Measurements from ENCODE around the gene SLC5A2. TPM values are rescaled to one million over a fixed set of nuclear protein-coding genes. Genes with fewer than 3 reads are reported as not detected.

SLC5A2 gene
- total RNA-seq, 1 donor from 2014 or later, result not detected

DNA sequence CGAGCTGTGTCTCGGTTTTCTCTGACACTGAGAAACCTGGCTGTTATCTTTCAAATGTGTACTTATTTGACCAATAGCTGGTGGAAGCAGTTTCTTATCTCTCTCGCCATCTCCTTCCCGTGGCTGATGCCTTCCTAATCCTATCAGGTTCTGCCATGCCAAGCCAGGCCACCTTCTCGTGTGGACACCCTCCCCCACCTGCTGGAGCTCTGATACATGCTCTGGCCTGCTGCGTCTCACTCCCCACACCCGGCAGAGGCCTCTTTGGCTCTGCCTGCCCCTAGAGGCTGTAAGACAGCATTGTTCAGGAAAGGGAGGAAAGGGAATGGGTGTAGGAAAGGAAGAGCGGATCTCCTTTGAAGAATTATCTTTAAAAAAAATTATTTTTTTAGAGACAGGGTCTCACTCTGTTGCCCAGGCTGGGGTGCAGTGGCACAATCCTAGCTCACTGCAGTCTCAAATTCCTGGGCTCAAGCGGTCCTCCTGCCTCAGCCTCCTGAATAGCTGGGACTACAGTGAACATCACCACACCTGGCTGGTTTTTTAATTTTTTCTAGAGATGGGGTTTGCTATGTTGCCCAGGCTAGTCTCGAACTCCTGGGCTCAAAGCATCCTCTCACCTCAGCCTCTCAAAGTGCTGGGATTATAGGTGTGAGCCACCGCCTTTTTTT lies 31.1 kb upstream of the SLC5A2 start:
- H3K4me1 Mint-ChIP-seq (ENCODE audit: unreplicated experiment), result peaks cover 47% of the 10 kb centered on the region
- TF ChIP-seq, protein P1, sequence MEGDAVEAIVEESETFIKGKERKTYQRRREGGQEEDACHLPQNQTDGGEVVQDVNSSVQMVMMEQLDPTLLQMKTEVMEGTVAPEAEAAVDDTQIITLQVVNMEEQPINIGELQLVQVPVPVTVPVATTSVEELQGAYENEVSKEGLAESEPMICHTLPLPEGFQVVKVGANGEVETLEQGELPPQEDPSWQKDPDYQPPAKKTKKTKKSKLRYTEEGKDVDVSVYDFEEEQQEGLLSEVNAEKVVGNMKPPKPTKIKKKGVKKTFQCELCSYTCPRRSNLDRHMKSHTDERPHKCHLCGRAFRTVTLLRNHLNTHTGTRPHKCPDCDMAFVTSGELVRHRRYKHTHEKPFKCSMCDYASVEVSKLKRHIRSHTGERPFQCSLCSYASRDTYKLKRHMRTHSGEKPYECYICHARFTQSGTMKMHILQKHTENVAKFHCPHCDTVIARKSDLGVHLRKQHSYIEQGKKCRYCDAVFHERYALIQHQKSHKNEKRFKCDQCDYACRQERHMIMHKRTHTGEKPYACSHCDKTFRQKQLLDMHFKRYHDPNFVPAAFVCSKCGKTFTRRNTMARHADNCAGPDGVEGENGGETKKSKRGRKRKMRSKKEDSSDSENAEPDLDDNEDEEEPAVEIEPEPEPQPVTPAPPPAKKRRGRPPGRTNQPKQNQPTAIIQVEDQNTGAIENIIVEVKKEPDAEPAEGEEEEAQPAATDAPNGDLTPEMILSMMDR (IDR thresholded peaks at IDR 0.05), result peak; percentile 62
- H3K9me3 Mint-ChIP-seq (ENCODE audit: unreplicated experiment), result no peaks in the 10 kb centered on the region
- no peak for DNase-seq (ENCODE audit: extremely low spot score, unreplicated experiment)
- peak overlapping the region; percentile 93 for H3K27ac Mint-ChIP-seq (ENCODE audit: unreplicated experiment)
- no peaks in the 10 kb centered on the region for H3K27me3 Mint-ChIP-seq (ENCODE audit: unreplicated experiment)
- no peaks in the 10 kb centered on the region for H3K36me3 Mint-ChIP-seq (ENCODE audit: unreplicated experiment)
- no peak overlapping the region for H3K4me3 Mint-ChIP-seq (ENCODE audit: unreplicated experiment)

DNA sequence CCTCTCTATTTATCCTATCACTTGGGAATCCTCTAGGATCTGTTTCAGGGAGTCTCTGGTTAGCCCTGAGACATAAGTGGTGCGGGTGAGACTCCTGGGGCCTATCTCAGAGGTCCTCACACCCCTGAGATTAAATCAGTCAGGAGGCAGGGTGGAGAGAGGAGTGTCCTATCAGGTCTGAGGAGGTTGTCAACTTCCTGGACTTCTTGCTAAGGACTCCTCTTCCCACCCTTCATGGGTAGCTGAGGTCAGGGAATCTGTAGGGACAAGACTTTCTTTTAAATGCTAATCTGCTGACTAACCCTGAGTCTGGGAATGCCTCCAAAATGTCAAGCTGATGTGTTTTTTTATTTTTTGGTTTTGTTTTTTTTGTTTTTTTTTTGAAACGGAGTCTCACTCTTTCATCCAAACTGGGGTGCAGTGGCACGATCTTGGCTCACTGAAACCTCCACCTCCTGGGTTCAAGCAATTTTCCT lies 30.3 kb upstream of the SLC5A2 start:
- Mint-ChIP-seq H3K4me1 (ENCODE audit: unreplicated experiment) (peaks cover 54% of the 10 kb centered on the region), H3K27me3 (ENCODE audit: unreplicated experiment) (no peaks in the 10 kb centered on the region), H3K9me3 (ENCODE audit: unreplicated experiment) (no peaks in the 10 kb centered on the region), H3K27ac (ENCODE audit: unreplicated experiment) (peak overlapping the region; percentile 93), H3K36me3 (ENCODE audit: unreplicated experiment) (no peaks in the 10 kb centered on the region), H3K4me3 (ENCODE audit: unreplicated experiment) (no peak overlapping the region)
- TF ChIP-seq, protein P1 (IDR thresholded peaks at IDR 0.05), result no peak
- DNase-seq (ENCODE audit: extremely low spot score, unreplicated experiment), result no peak

DNA sequence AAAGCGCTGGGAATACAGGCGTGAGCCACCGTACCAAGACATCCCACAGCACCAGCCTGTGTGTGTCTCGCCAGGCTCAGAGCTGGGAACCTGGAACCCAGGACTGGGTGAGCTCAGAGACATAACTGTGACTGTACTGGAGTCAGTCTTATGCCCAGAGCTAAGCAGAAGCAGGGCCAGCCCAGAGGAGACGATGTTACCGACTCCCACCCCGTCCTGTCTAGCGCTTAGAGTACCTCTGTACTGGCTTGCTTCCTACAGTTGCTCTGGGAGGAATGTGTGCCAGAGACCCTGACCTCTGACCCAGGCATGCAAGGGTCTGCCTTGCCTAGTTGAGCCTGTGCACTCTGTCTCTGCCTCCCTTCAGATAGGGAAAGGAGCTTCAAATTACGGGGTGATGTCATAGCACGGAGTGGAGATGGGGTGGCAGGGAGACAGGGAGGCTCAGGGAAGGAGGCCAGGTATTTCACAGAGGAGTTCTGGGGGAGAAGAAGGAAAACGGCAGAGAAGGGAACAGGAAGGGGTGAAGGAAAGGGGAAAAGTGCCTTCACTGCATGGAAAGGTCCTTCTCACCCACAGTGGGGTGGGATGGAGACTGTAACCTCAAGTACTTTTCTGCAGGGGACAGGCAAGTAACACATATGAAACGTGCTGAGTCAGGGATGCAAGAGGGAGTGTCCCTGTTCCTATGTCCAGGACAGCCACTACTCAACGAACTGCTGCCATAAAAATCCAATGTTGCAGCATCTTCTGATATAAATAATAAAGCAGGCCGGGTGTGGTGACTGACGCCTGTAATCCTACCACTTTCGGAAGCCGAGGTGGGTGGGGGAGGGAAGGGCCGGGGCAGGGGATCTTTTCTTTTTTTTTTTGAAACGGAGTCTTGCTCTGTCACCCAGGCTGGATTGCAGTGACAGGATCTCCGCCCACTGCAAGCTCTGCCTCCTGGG lies 29.4 kb upstream of the SLC5A2 start:
- H3K4me1 Mint-ChIP-seq (ENCODE audit: unreplicated experiment), result peaks cover 60% of the 10 kb centered on the region
- DNase-seq (ENCODE audit: extremely low spot score, unreplicated experiment), result no peak
- no peaks in the 10 kb centered on the region for H3K36me3 Mint-ChIP-seq (ENCODE audit: unreplicated experiment)
- peak overlapping the region; percentile 55 for H3K4me3 Mint-ChIP-seq (ENCODE audit: unreplicated experiment)
- peak overlapping the region; percentile 93 for H3K27ac Mint-ChIP-seq (ENCODE audit: unreplicated experiment)
- TF ChIP-seq, protein P1 (IDR thresholded peaks at IDR 0.05), result no peak
- no peaks in the 10 kb centered on the region for H3K27me3 Mint-ChIP-seq (ENCODE audit: unreplicated experiment)
- H3K9me3 Mint-ChIP-seq (ENCODE audit: unreplicated experiment), result no peaks in the 10 kb centered on the region

DNA sequence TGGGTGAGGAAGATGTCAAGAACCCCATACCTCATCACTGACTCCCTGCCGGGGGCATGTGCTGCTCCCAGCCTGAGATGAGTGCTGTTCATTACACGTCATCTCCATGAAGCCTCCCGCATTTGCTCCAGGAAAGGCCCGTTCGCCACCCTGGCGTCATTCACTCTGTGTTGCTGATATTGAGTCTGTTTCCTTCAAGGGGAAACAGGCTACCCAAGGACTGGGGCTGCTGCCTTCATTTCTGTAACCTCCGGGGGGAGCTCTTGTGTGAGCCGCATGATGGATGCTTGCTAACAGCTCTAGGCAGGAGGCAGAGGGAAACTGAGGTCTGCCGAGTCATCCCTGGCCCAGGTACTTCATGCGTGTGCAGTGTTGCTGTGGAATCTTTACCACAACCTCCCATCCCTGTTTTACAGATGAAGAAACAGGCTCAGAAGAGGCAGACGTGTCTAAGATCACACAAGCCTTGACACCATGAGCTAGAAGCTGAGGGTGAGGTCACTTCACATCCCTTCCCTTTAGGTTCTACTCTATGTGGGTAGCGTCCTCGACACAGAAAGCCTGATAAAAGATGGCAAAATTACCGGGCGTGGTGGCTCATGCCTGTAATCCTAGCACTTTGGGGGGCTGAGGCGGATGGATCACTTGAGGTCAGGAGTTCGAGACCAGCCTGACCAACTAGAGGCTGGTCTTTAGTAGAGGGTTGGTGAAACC lies 27.2 kb upstream of the SLC5A2 start:
- peak overlapping the region; percentile 4 for H3K4me3 Mint-ChIP-seq (ENCODE audit: unreplicated experiment)
- no peaks in the 10 kb centered on the region for H3K36me3 Mint-ChIP-seq (ENCODE audit: unreplicated experiment)
- H3K27ac Mint-ChIP-seq (ENCODE audit: unreplicated experiment), result peak overlapping the region; percentile 47
- TF ChIP-seq, protein P1 (IDR thresholded peaks at IDR 0.05), result peak; percentile 38
- no peaks in the 10 kb centered on the region for H3K27me3 Mint-ChIP-seq (ENCODE audit: unreplicated experiment)
- DNase-seq (ENCODE audit: extremely low spot score, unreplicated experiment), result no peak
- peaks cover 69% of the 10 kb centered on the region for H3K4me1 Mint-ChIP-seq (ENCODE audit: unreplicated experiment)
- no peaks in the 10 kb centered on the region for H3K9me3 Mint-ChIP-seq (ENCODE audit: unreplicated experiment)

Measured in osteocyte (in vitro differentiated cells).